ENCODE measurements around the gene TOR3A. TPM values are rescaled to one million over a fixed set of nuclear protein-coding genes. Genes with fewer than 3 reads are reported as not detected.

TOR3A gene
- total and polyA plus RNA-seq, 2 of the 13 experiments (the other 11 are each of a cell fraction or from before 2014, with no cell fraction given) = 14.7 to 28.4 TPM

DNA sequence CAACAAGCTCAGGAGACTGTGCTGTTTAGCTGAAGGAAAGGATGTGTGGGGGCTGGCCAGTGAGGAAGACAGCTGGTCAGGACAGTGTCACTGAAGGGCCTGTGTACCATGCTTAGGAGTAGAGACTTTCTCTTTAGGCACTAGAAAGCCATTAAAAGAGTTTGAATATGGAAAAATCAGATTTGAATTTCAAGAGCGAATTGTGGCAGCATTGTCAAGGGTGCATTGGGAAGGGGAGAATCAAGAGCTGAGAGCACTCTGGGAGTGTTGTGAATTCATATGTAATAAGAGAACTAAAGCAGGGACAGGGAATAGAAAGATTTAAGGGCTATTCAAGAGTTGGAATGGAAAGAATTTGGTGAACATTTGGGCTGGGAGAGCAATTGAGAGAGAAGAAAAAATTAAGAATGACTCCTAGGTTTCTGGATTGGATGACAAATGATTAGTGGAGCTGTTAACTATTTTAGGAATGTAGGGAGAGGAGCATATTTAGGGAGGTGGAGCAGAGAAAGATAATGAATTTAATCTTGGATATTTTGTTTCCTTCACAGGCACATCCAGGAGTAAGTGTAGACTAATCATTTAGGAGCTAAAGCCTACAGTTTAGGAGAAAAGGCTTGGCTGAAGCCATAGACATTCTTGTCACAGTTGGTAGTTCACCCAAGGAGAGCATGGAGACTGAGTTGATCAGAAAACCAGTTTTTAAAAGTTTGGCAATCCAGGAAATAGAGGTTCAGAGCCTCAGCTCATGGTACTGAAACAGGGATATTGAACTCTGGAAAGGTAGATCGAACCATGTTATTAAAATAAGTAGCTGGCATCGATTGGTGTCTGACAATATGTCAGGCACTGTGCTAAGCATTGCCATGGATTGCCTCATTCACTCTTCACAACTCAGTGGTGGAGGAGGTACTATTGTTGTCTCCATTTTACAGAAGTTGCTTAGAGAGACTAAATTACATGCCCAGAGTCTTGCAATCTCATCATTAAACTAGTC is 23.1 kb upstream of the TOR3A start:
- Histone ChIP-seq H3K27me3 (ENCODE audit: control insufficient read depth in 1 of 2, insufficient read depth in 2 of 2, low read length in 2 of 2) (no peaks in the 10 kb centered on the region), H2AFZ (ENCODE audit: low read length) (no peak overlapping the region), H4K20me1 (ENCODE audit: insufficient read depth, low read length) (no peaks in the 10 kb centered on the region), H3K4me1 (ENCODE audit: insufficient read depth, low read length) (peaks cover 13% of the 10 kb centered on the region), H3K9ac (ENCODE audit: insufficient read depth, low read depth, low read length) (no peak overlapping the region), H3K9me3 (ENCODE audit: low read length) (no peaks in the 10 kb centered on the region), H3K27ac (ENCODE audit: extremely low read length, insufficient read depth, low read length) (no peak overlapping the region), H3K36me3 (replicated peaks in 1 of 2; ENCODE audit: control insufficient read depth in 1 of 2, insufficient read depth in 2 of 2, low read length in 2 of 2) (peaks cover 3 to 22% of the 10 kb centered on the region in 2 experiments; a peak in 4 of 5 replicates), H3K79me2 (ENCODE audit: insufficient read depth, low read length) (no peaks in the 10 kb centered on the region), H3K4me3 (replicated peaks in 1 of 3; ENCODE audit: insufficient read depth in 1 of 3, low read depth in 2 of 3, low read length in 3 of 3) (no peak overlapping the region), H3K4me2 (ENCODE audit: low read depth, low read length) (no peak overlapping the region)
- in situ Hi-C loops (cut with HindIII; ENCODE audit: extremely low pct_ligation_motif_present, low pct_unique_long_range_greater_than_20kb) (no loop called here), intact Hi-C loops (cut with micrococcal nuclease; ENCODE audit: unreplicated experiment) (no loop called here)
- 95% methylated on average over 3 of the region's 3 CpGs for WGBS (ENCODE audit: low lambda C conversion rate)
- DNase-seq (ENCODE audit: low spot score) (no peak), ATAC-seq (no peak), FAIRE-seq (no peak)
- ChIA-PET POLR2A (no interaction called here), CTCF (ENCODE audit: low intra/inter-chr PET ratio, low total read pairs) (no interaction called here)
- TSS peak; percentile 38 for BruUV-seq (replicated peaks)
- TF ChIP-seq PLRG1 (conservative IDR thresholded peaks at IDR 0.05) = no peak
- no peak for TF ChIP-seq ZGPAT (CRISPR knock-in tag; IDR thresholded peaks at IDR 0.05)

DNA sequence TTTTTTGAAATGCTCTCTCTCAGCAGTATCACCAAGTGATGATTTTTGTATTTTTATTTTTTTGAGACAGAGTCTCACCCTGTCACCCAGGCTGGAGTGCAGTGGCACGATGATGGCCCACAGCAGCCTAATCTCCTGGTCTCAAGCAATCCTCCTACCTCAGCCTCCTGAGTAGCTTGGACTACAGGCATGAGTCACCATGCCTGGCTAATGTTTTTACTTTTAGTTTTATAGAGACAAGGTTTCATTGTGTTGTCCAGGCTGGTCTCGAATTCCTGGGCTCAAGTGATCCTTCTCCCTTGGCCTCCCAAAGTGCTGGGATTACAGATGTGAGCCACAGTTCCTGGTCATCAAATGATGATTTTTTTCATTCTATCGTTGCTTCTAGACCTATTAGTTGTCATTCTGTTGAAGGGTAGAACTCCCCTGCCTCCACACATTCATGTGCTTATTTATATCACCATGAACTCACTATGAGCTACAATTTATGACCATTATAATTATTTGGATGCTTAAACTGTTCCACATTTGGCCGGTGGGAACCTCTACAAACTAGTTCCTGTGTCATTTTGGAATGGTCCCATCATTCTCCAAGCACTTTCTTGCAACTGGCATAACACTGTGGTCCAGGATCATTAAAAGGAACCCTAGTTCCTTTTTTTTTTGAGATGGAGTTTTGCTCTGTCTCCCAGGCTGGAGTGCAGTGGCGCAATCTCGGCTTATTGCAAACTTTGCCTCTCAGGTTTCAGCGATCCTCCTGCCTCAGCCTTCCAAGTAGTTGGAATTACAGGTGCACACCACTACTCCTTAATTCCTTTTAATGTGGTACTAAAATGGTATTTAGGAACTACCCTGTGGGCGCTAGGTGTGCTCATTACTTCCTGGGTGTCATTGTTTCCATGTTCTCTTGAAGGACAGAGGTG is 20.2 kb upstream of the TOR3A start:
- no peaks in the 10 kb centered on the region for H3K9me3 ChIP-seq (ENCODE audit: low read length)
- no peak overlapping the region for H3K4me3 ChIP-seq (replicated peaks in 1 of 3; ENCODE audit: insufficient read depth in 1 of 3, low read depth in 2 of 3, low read length in 3 of 3)
- peaks cover 5 to 33% of the 10 kb centered on the region in 2 experiments; a peak in 4 of 5 replicates for H3K36me3 ChIP-seq (replicated peaks in 1 of 2; ENCODE audit: control insufficient read depth in 1 of 2, insufficient read depth in 2 of 2, low read length in 2 of 2)
- H4K20me1 ChIP-seq (ENCODE audit: insufficient read depth, low read length) = no peaks in the 10 kb centered on the region
- no peak for ATAC-seq
- intact Hi-C loops (cut with micrococcal nuclease; ENCODE audit: unreplicated experiment) = no loop called here
- in situ Hi-C loops (cut with HindIII; ENCODE audit: extremely low pct_ligation_motif_present, low pct_unique_long_range_greater_than_20kb) = no loop called here
- H3K27ac ChIP-seq (ENCODE audit: extremely low read length, insufficient read depth, low read length) = no peak overlapping the region
- H2AFZ ChIP-seq (ENCODE audit: low read length) = no peak overlapping the region
- TF ChIP-seq HMG20A (CRISPR knock-in tag; IDR thresholded peaks at IDR 0.05; ENCODE audit: borderline replicate concordance) (no peak), FOSL2 (CRISPR knock-in tag; IDR thresholded peaks at IDR 0.05) (0 out of 2 replicates have a peak, but pooled peaks have one; percentile 34)
- WGBS (ENCODE audit: low lambda C conversion rate) = 95% methylated on average over 8 of the region's 8 CpGs
- no peaks in the 10 kb centered on the region for H3K27me3 ChIP-seq (ENCODE audit: control insufficient read depth in 1 of 2, insufficient read depth in 2 of 2, low read length in 2 of 2)
- no peak overlapping the region for H3K9ac ChIP-seq (ENCODE audit: insufficient read depth, low read depth, low read length)
- BruUV-seq (replicated peaks) = no TSS peak
- FAIRE-seq = no peak
- no peak overlapping the region for H3K4me2 ChIP-seq (ENCODE audit: low read depth, low read length)
- CTCF ChIA-PET (ENCODE audit: low intra/inter-chr PET ratio, low total read pairs) = no interaction called here
- peaks cover 13% of the 10 kb centered on the region for H3K4me1 ChIP-seq (ENCODE audit: insufficient read depth, low read length)
- H3K79me2 ChIP-seq (ENCODE audit: insufficient read depth, low read length) = no peaks in the 10 kb centered on the region
- POLR2A ChIA-PET = no interaction called here
- DNase-seq (ENCODE audit: low spot score) = no peak

All from HepG2 (cell line).